SK-N-MC (cell line): ENCODE measurements around the gene ZFR.
"Not testable (repeated sequence)": the region's sequence is repeated elsewhere in the genome, so short reads cannot be mapped to it uniquely, and the experiment has no call there.

Experiments
- DNase-seq: peaks from one replicate; pipeline ENCODE4 v3.0.0-alpha.2; 2011; ENCODE audit warnings: low read depth, low spot score
- H3K27ac ChIP-seq: fragments of 200-600 bp; sonication (generic); 2 replicates; pipeline ENCODE4 v1.5.1; 2016; ENCODE audit warnings: mixed run types
- H3K36me3 ChIP-seq: fragments of 200-600 bp; sonication (generic); 2 replicates; pipeline ENCODE4 v1.6.1; 2017; ENCODE audit warnings: antibody characterized with exemption, low read length, mixed read lengths; ENCODE audit not compliant: insufficient read depth
- H3K4me3 ChIP-seq: fragments of 200-600 bp; sonication (generic); 2 replicates; pipeline ENCODE4 v1.5.1; 2016
- H3K9ac ChIP-seq: fragments of 200-600 bp; sonication (generic); 2 replicates; pipeline ENCODE4 v1.8.0; 2017; ENCODE audit warnings: mixed run types, mixed read lengths; ENCODE audit not compliant: insufficient read length
- H3K9me3 ChIP-seq: fragments of 200-600 bp; sonication (generic); 2 replicates; pipeline ENCODE4 v1.6.1; 2017; ENCODE audit warnings: low read depth, mild to moderate bottlenecking, antibody characterized with exemption, low read length, moderate library complexity, mixed read lengths
- EZH2 ChIP-seq: fragments of 200-600 bp; sonication (generic); IDR thresholded peaks from one replicate; pipeline ENCODE4 v1.6.1; 2017; ENCODE audit warnings: antibody characterized with exemption
- FOXP2 ChIP-seq: optimal IDR thresholded peaks from 2 replicates; pipeline ENCODE3; 2011; ENCODE audit warnings: mild to moderate bottlenecking, moderate library complexity; ENCODE audit not compliant: insufficient read depth; ENCODE audit errors: extremely low read length, control extremely low read depth
- POLR2AphosphoS5 ChIP-seq: IDR thresholded peaks from 2 replicates; pipeline ENCODE4 v1.6.1; 2012; ENCODE audit warnings: mild to moderate bottlenecking, low read depth, low read length, borderline replicate concordance

Gene ZFR

GRCh38 chr5:32406650-32407049, 37.9 kb downstream of the ZFR start:
- H3K36me3 ChIP-seq: peaks cover 97% of the 10 kb centered on the region
- no peaks in the 10 kb centered on the region for H3K9me3 ChIP-seq
- H3K9ac ChIP-seq: no peak overlapping the region
- H3K4me3 ChIP-seq: no peak overlapping the region
- no peak for TF ChIP-seq EZH2
- TF ChIP-seq POLR2AphosphoS5: no peak
- TF ChIP-seq FOXP2: no peak
- no peak overlapping the region for H3K27ac ChIP-seq
- DNase-seq: no peak

GRCh38 chr5:32405507-32405906, 39.0 kb downstream of the ZFR start:
- Histone ChIP-seq H3K27ac (no peak overlapping the region), H3K4me3 (no peak overlapping the region), H3K9me3 (no peaks in the 10 kb centered on the region), H3K9ac (no peak overlapping the region), H3K36me3 (peaks cover 100% of the 10 kb centered on the region)
- DNase-seq: no peak
- TF ChIP-seq POLR2AphosphoS5: no peak
- TF ChIP-seq EZH2: no peak
- TF ChIP-seq FOXP2: no peak

GRCh38 chr5:32403760-32404159, 40.8 kb downstream of the ZFR start:
- Histone ChIP-seq H3K9ac (no peak overlapping the region), H3K27ac (no peak overlapping the region), H3K9me3 (no peaks in the 10 kb centered on the region), H3K4me3 (no peak overlapping the region), H3K36me3 (peaks cover 99% of the 10 kb centered on the region)
- DNase-seq: no peak
- TF ChIP-seq EZH2 (no peak), POLR2AphosphoS5 (no peak), FOXP2 (no peak)

- no peaks in the 10 kb centered on the region for H3K9me3 ChIP-seq
- H3K27ac ChIP-seq: no peak overlapping the region
- H3K4me3 ChIP-seq: no peak overlapping the region
- no peak for DNase-seq
- H3K36me3 ChIP-seq: peaks cover 96% of the 10 kb centered on the region
- no peak for TF ChIP-seq FOXP2
- no peak for TF ChIP-seq EZH2
- no peak for TF ChIP-seq POLR2AphosphoS5
- no peak overlapping the region for H3K9ac ChIP-seq
Measured at GRCh38 chr5:32400401-32400800, 44.1 kb downstream of the ZFR start.

- H3K4me3 ChIP-seq, H3K9ac ChIP-seq, DNase-seq, H3K27ac ChIP-seq, H3K9me3 ChIP-seq: not testable (repeated sequence)
- H3K36me3 ChIP-seq: peaks cover 94% of the 10 kb centered on the region
Measured at GRCh38 chr5:32398754-32399153, 45.8 kb downstream of the ZFR start.

GRCh38 chr5:32394981-32395380, 49.6 kb downstream of the ZFR start:
- H3K27ac ChIP-seq: no peak overlapping the region
- no peak for DNase-seq
- TF ChIP-seq FOXP2: no peak
- no peak for TF ChIP-seq EZH2
- TF ChIP-seq POLR2AphosphoS5: no peak
- peaks cover 89% of the 10 kb centered on the region for H3K36me3 ChIP-seq
- H3K9ac ChIP-seq: no peak overlapping the region
- H3K9me3 ChIP-seq: no peaks in the 10 kb centered on the region
- no peak overlapping the region for H3K4me3 ChIP-seq

GRCh38 chr5:32392039-32392438, 52.5 kb downstream of the ZFR start:
- H3K9ac ChIP-seq: no peak overlapping the region
- no peaks in the 10 kb centered on the region for H3K9me3 ChIP-seq
- no peak overlapping the region for H3K4me3 ChIP-seq
- DNase-seq: no peak
- TF ChIP-seq POLR2AphosphoS5: no peak
- TF ChIP-seq EZH2: no peak
- no peak for TF ChIP-seq FOXP2
- no peak overlapping the region for H3K27ac ChIP-seq
- H3K36me3 ChIP-seq: peaks cover 90% of the 10 kb centered on the region

GRCh38 chr5:32390819-32391591, 53.5 kb downstream of the ZFR start:
- no peaks in the 10 kb centered on the region for H3K9me3 ChIP-seq
- H3K4me3 ChIP-seq: no peak overlapping the region
- H3K9ac ChIP-seq: no peak overlapping the region
- peaks cover 87% of the 10 kb centered on the region for H3K36me3 ChIP-seq
- DNase-seq: no peak
- TF ChIP-seq FOXP2 (no peak), POLR2AphosphoS5 (no peak), EZH2 (no peak)
- peak overlapping the region; percentile 23; the same call in 1 of the 2 replicates for H3K27ac ChIP-seq
